PFSK-1 (cell line): ENCODE measurements around the gene PIEZO1. TPM values are rescaled to one million over a fixed set of nuclear protein-coding genes. Genes with fewer than 3 reads are reported as not detected.

ENCODE experiments used
- FOXP2 ChIP-seq: optimal IDR thresholded peaks from 2 replicates; pipeline ENCODE3; 2011; ENCODE audit warnings: borderline replicate concordance, control low read depth, inconsistent platforms; ENCODE audit not compliant: insufficient read depth; ENCODE audit errors: extremely low read length, extremely low read depth
- POLR2AphosphoS5 ChIP-seq: IDR thresholded peaks from 2 replicates; pipeline ENCODE4 v1.6.1; 2012; ENCODE audit warnings: low read depth, mild to moderate bottlenecking, control low read depth, low read length, moderate library complexity
- SIN3A ChIP-seq: IDR thresholded peaks from 2 replicates; pipeline ENCODE4 v1.6.1; 2012; ENCODE audit warnings: mild to moderate bottlenecking, low read length, moderate library complexity, borderline replicate concordance; ENCODE audit not compliant: insufficient read depth
- TAF1 ChIP-seq: IDR thresholded peaks from 2 replicates; pipeline ENCODE4 v1.6.1; 2012; ENCODE audit warnings: low read length, control low read depth, borderline replicate concordance; ENCODE audit not compliant: insufficient read depth
- polyA plus RNA-seq: library from polyadenylated mRNA; unstranded; fragments of >200 nt; gene quantifications from one replicate; pipeline ENCODE4 v1.2.1, GENCODE V29; 2012; ENCODE audit warnings: low read depth, missing spikeins; ENCODE audit not compliant: insufficient read length
- TF ChIP-seq, protein P1 (sequence below), 2 experiments: IDR thresholded peaks; 2 replicates each; pipeline versions ENCODE4 v1.6.1 to v1.8.0; 2011 to 2012; ENCODE audit warnings: low read depth in 2 of 2, low read length in 2 of 2, control low read depth in 1 of 2, inconsistent platforms in 1 of 2, mild to moderate bottlenecking in 1 of 2, moderate library complexity in 1 of 2; ENCODE audit not compliant: insufficient read depth in 1 of 2

PIEZO1 gene, protein sequence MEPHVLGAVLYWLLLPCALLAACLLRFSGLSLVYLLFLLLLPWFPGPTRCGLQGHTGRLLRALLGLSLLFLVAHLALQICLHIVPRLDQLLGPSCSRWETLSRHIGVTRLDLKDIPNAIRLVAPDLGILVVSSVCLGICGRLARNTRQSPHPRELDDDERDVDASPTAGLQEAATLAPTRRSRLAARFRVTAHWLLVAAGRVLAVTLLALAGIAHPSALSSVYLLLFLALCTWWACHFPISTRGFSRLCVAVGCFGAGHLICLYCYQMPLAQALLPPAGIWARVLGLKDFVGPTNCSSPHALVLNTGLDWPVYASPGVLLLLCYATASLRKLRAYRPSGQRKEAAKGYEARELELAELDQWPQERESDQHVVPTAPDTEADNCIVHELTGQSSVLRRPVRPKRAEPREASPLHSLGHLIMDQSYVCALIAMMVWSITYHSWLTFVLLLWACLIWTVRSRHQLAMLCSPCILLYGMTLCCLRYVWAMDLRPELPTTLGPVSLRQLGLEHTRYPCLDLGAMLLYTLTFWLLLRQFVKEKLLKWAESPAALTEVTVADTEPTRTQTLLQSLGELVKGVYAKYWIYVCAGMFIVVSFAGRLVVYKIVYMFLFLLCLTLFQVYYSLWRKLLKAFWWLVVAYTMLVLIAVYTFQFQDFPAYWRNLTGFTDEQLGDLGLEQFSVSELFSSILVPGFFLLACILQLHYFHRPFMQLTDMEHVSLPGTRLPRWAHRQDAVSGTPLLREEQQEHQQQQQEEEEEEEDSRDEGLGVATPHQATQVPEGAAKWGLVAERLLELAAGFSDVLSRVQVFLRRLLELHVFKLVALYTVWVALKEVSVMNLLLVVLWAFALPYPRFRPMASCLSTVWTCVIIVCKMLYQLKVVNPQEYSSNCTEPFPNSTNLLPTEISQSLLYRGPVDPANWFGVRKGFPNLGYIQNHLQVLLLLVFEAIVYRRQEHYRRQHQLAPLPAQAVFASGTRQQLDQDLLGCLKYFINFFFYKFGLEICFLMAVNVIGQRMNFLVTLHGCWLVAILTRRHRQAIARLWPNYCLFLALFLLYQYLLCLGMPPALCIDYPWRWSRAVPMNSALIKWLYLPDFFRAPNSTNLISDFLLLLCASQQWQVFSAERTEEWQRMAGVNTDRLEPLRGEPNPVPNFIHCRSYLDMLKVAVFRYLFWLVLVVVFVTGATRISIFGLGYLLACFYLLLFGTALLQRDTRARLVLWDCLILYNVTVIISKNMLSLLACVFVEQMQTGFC (N-terminal part only)
- polyA plus RNA-seq: 249 TPM

DNA sequence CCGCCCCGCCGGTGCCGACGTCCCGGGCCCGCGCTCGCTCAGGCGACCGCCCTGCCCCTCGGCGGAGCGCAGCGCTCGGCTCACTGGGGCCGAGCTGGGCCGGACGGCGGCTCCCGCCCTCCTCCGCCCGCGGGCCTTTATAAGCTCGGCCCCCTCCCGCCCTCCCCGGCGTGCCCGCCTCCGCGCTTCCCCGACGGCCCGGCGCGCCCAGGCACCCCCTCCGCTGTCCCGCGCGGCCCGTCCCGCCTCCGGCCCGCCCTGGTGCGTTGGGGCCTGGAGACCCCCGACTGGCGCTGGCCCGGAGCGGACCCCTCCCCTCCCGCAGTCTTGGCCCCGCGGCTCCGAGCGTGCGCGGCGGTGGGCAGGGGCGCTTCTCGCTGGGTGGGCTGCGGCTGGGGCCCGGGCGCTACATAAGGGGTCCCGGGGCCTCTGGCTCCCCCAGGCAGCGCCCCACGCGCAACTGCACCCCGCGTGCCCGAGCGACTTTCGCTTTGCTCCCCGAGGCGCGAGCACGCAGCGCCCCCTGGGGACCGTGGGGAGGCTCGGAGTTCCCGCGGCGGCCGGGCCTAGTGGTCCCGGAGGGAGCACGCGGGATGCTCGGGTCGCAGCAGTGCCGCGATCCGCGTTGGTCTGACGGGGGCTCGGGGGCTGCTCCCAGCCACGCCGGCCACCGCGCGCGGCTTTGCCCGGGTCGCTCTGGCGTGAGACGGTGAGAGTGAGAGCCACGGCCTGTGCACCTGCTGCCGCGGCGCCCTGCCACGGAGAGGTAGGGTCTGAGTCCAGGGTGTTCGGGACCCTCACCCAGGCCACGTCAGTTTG lies at the start of gene PIEZO1:
Gene PIEZO1 (minus strand): TSS at position 115 of the 819 bp plus-strand sequence. CDS start 256 bp downstream, outside the sequence.
- TF ChIP-seq FOXP2: no peak
- TF ChIP-seq, protein P1, sequence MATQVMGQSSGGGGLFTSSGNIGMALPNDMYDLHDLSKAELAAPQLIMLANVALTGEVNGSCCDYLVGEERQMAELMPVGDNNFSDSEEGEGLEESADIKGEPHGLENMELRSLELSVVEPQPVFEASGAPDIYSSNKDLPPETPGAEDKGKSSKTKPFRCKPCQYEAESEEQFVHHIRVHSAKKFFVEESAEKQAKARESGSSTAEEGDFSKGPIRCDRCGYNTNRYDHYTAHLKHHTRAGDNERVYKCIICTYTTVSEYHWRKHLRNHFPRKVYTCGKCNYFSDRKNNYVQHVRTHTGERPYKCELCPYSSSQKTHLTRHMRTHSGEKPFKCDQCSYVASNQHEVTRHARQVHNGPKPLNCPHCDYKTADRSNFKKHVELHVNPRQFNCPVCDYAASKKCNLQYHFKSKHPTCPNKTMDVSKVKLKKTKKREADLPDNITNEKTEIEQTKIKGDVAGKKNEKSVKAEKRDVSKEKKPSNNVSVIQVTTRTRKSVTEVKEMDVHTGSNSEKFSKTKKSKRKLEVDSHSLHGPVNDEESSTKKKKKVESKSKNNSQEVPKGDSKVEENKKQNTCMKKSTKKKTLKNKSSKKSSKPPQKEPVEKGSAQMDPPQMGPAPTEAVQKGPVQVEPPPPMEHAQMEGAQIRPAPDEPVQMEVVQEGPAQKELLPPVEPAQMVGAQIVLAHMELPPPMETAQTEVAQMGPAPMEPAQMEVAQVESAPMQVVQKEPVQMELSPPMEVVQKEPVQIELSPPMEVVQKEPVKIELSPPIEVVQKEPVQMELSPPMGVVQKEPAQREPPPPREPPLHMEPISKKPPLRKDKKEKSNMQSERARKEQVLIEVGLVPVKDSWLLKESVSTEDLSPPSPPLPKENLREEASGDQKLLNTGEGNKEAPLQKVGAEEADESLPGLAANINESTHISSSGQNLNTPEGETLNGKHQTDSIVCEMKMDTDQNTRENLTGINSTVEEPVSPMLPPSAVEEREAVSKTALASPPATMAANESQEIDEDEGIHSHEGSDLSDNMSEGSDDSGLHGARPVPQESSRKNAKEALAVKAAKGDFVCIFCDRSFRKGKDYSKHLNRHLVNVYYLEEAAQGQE (IDR thresholded peaks at IDR 0.05; ENCODE audit: insufficient read depth in 1 of 2, low read depth in 2 of 2, low read length in 2 of 2): no peak

DNA sequence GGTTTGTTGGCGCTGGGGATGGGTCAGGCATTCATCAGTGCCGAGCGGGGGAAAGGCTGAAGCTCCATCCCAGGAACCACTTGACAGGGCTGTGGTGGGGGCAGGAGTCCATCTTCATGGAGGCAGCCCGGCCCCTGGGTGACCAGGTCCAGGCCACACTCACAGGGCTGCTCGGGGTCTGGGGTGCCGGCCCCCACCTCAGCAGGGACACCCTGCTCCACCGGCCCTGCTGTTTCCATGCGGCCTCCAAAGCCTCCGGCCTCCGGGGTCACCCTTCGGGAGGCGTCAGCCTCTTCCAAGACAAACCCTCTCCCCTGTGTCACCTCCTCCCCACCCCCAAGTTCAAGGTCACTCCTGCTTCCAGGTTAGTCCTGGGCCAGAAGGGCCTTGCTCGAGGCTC lies 49.6 kb upstream of the PIEZO1 start:
- TF ChIP-seq, protein P1 (IDR thresholded peaks at IDR 0.05; ENCODE audit: insufficient read depth in 1 of 2, low read depth in 2 of 2, low read length in 2 of 2): no peak
- TF ChIP-seq SIN3A: no peak
- TF ChIP-seq POLR2AphosphoS5: no peak
- no peak for TF ChIP-seq TAF1

DNA sequence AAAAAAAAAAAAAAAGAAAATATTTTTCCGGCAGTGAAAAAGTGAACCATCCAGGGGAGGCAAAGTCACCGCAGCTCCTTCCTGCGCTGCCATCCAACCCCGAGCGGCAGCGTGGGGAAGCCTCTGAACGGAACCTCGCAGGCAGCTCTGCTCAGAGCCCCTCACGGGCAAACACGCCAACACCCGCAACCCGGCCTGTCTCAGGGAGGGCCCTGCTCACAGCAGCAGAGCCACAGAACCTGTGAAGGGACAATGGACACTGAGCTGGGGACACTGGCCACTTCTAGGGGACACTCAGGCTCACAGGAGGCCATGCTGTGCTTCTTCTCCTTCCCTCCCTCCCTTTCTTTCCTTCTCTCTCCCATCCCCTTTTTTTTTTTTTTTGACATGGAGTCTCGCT lies 48.1 kb upstream of the PIEZO1 start:
- TF ChIP-seq SIN3A (no peak), POLR2AphosphoS5 (no peak), FOXP2 (no peak), TAF1 (no peak)
- TF ChIP-seq, protein P1 (IDR thresholded peaks at IDR 0.05; ENCODE audit: insufficient read depth in 1 of 2, low read depth in 2 of 2, low read length in 2 of 2): no peak

DNA sequence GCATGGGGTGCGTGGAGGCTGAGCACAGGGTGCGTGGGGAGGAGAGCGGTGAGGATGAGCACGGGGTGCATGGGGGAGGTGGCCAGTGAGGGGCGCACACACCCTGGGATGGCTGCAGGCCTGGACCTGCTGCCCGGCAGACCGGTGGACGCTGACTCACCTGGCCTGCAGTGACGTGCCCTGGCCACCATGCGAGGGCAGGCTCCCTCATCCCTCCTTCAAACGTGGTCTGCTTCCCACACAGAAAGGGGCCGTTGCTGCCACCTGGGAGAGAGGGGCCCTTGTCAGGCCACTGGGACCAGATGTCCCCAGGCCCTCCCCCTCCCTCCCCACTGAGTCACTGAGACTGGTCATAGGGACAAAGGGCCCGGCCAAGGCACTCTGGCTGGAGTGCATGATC lies 46.8 kb upstream of the PIEZO1 start:
- TF ChIP-seq TAF1: no peak
- TF ChIP-seq, protein P1 (IDR thresholded peaks at IDR 0.05; ENCODE audit: insufficient read depth in 1 of 2, low read depth in 2 of 2, low read length in 2 of 2): no peak
- TF ChIP-seq POLR2AphosphoS5: no peak
- no peak for TF ChIP-seq FOXP2
- TF ChIP-seq SIN3A: no peak
